ENCODE results near the gene SLC17A4. TPM values are rescaled to one million over a fixed set of nuclear protein-coding genes. Genes with fewer than 3 reads are reported as not detected.

Gene SLC17A4
- total RNA-seq, 2 experiments from 2014 or later, result not detected

DNA sequence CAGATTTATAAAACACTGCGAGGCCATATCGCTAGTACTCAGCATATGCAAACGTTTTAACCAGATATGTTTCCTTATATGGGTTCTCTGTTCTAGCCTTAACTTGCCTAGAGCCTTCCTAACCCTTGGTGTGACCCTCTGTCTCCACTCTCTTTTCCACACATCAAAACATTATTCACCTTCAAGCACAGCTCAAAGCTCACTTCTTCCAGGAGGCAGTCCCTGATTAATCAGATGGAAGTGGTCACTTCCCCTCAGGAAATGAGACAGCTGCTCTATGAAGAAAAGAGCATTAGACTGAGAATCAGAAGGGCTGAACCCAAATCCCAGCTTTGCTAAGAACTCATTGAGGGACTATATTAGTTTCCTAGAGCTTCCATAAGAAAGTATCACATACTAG lies 39.8 kb upstream of the SLC17A4 start:
- Mint-ChIP-seq H3K27ac (no peak overlapping the region), H3K4me3 (no peak overlapping the region), H3K4me1 (ENCODE audit: low read depth) (no peaks in the 10 kb centered on the region), H3K36me3 (ENCODE audit: low read depth) (no peaks in the 10 kb centered on the region), H3K27me3 (no peaks in the 10 kb centered on the region), H3K9me3 (no peaks in the 10 kb centered on the region)
- TF ChIP-seq, protein P1, sequence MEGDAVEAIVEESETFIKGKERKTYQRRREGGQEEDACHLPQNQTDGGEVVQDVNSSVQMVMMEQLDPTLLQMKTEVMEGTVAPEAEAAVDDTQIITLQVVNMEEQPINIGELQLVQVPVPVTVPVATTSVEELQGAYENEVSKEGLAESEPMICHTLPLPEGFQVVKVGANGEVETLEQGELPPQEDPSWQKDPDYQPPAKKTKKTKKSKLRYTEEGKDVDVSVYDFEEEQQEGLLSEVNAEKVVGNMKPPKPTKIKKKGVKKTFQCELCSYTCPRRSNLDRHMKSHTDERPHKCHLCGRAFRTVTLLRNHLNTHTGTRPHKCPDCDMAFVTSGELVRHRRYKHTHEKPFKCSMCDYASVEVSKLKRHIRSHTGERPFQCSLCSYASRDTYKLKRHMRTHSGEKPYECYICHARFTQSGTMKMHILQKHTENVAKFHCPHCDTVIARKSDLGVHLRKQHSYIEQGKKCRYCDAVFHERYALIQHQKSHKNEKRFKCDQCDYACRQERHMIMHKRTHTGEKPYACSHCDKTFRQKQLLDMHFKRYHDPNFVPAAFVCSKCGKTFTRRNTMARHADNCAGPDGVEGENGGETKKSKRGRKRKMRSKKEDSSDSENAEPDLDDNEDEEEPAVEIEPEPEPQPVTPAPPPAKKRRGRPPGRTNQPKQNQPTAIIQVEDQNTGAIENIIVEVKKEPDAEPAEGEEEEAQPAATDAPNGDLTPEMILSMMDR (IDR thresholded peaks at IDR 0.05), result no peak
- intact Hi-C loops (cut with micrococcal nuclease), result no loop called here
- POLR2A ChIA-PET, result no interaction called here
- CTCF ChIA-PET, result interaction anchor here (1.2 to 2.5 kb wide), 3 partner anchors 23 to 491 kb away, joined by 3 to 9 read pairs (median 3); no protein-coding TSS in a partner anchor
- DNase-seq (no peak), ATAC-seq (no peak)

DNA sequence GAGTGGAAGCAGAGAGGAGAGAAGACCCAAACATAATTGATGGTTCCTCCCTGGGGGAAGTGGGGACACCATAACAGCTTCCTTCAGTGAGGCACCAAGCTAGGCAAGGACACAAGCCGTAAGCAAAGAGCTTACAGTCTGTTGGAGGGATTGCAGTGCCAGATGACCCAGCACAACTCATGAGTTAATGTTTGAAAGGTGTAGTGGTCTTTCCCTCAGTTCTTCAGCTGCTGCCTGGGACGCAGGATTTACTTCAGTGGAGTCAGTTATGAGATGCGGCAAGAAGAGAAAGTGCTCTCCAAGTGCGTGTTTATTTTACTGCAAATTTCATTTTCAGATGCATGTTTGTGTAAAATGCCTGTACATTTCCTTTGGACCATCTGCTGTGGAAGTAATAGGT lies 38.7 kb upstream of the SLC17A4 start:
- TF ChIP-seq, protein P1 (IDR thresholded peaks at IDR 0.05), result no peak
- intact Hi-C loops (cut with micrococcal nuclease), result no loop called here
- peaks cover 3% of the 10 kb centered on the region for H3K27me3 Mint-ChIP-seq
- CTCF ChIA-PET, result interaction anchor here (0.6 to 2.5 kb wide), 4 partner anchors 19 to 492 kb away, joined by 3 to 9 read pairs (median 3); no protein-coding TSS in a partner anchor
- no peak overlapping the region for H3K4me3 Mint-ChIP-seq
- H3K9me3 Mint-ChIP-seq, result no peaks in the 10 kb centered on the region
- DNase-seq, result no peak
- no peaks in the 10 kb centered on the region for H3K36me3 Mint-ChIP-seq (ENCODE audit: low read depth)
- no peak overlapping the region for H3K27ac Mint-ChIP-seq
- POLR2A ChIA-PET, result interaction anchor here (0.6 kb wide), 1 partner anchor 113 kb away, joined by 4 read pairs; no protein-coding TSS in a partner anchor
- no peak for ATAC-seq
- no peaks in the 10 kb centered on the region for H3K4me1 Mint-ChIP-seq (ENCODE audit: low read depth)

DNA sequence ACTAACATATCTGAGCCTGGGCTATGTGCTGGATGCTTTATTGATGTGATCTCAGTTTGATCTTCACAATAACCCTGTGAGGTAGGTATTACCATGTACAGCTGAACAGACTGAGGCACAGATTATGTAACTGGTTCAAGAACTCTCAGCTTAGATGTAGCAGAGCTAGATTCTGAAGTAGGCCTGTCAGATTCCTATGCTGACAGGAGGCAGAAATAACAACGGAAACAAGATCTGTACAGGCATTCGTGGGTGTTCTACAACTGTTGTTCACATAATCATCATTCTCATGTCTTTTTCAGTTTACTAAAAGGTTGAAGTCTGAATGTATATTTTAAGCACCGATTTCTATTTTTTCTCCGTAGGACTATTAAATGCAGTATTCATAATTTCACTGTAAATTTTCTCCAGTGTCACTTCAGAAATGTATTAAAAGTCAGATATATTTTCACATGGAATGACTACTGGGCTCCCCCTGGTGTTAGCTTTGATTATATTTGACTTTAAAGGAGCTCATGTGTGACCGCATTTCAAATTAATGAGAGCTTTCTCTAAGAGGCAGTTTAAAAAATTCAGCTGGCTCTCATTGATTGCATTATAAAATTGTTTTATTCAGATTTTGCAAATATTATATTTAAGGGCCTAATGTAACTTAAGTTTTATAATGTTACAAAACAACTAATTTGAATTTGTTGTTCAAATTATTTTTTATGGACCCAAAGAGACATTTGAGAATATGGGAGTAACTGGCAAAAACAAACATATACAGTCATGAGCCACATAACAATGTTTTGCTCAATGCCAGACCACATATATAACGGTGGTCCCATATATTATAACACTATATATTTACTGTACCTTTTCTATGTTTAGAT lies 36.4 kb upstream of the SLC17A4 start:
- POLR2A ChIA-PET, result no interaction called here

DNA sequence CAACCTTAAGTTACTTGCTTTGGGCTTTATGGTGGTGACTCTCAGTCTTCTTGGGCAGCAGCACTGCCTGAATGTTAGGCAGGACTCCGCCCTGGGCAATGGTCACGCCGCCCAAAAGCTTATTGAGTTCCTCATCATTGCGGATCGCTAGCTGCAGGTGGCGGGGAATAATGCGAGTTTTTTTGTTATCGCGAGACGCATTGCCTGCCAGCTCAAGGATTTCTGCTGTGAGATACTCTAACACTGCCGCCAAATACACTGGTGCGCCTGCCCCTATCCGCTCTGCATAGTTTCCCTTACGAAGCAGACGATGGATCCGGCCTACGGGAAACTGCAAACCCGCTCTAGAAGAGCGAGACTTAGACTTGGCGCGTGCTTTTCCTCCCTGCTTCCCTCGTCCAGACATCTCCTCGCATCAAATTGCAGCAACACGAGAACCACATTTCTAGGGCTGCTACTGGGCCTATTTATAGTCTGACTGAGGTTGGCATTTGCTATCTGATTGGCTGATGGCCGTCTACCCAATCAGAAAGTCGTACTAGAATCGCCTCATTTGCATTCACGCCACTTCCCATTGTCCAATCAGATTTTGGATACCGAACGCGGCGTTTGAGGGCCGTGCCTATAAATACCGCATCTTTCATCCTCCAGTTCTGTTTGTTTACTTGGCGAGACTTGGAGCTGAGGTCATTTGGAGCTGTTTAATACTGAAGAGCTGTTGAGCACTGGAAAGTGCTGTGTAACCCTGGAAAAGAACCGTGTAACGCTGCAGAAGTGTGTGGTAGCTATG lies 28.2 kb upstream of the SLC17A4 start:
- no peak overlapping the region for H3K27ac Mint-ChIP-seq

More for the DNA sequence above, 36.4 kb upstream of the SLC17A4 start:
- no peaks in the 10 kb centered on the region for H3K4me1 Mint-ChIP-seq (ENCODE audit: low read depth)
- CTCF ChIA-PET, result interaction anchor here (0.5 to 4.1 kb wide), 16 partner anchors 12 to 495 kb away, joined by 3 to 27 read pairs (median 3); no protein-coding TSS in a partner anchor
- TF ChIP-seq, protein P1 (IDR thresholded peaks at IDR 0.05), result peak; percentile 62
- peaks cover 9% of the 10 kb centered on the region for H3K27me3 Mint-ChIP-seq
- intact Hi-C loops (cut with micrococcal nuclease), result no loop called here
- no peak for ATAC-seq
- no peak overlapping the region for H3K4me3 Mint-ChIP-seq
- H3K36me3 Mint-ChIP-seq (ENCODE audit: low read depth), result no peaks in the 10 kb centered on the region
- no peak for DNase-seq
- no peak overlapping the region for H3K27ac Mint-ChIP-seq
- H3K9me3 Mint-ChIP-seq, result no peaks in the 10 kb centered on the region

More for the DNA sequence above, 28.2 kb upstream of the SLC17A4 start:
- no peak for DNase-seq
- CTCF ChIA-PET, result interaction anchor here (1.4 kb wide), 1 partner anchor 42 kb away, joined by 3 read pairs; no protein-coding TSS in a partner anchor
- POLR2A ChIA-PET, result interaction anchor here (0.7 kb wide), 2 partner anchors 29 to 125 kb away, joined by 4 read pairs; partner anchors contain the start of gene SLC17A4
- TF ChIP-seq, protein P1 (IDR thresholded peaks at IDR 0.05), result no peak
- Mint-ChIP-seq H3K27me3 (peaks cover 24% of the 10 kb centered on the region), H3K36me3 (ENCODE audit: low read depth) (no peaks in the 10 kb centered on the region), H3K4me3 (no peak overlapping the region), H3K9me3 (no peaks in the 10 kb centered on the region), H3K4me1 (ENCODE audit: low read depth) (no peaks in the 10 kb centered on the region)
- ATAC-seq, result no peak
- intact Hi-C loops (cut with micrococcal nuclease), result no loop called here
